Neural cell (in vitro differentiated cells): Measurements from ENCODE around the gene ZBTB7C. TPM values are rescaled to one million over a fixed set of nuclear protein-coding genes. Genes with fewer than 3 reads are reported as not detected.

Source experiments
- H2AFZ ChIP-seq: fragments of 200-600, 300-800 bp; sonication (generic), shearing (Covaris generic); 2 replicates; pipeline ENCODE4 v1.6.0; 2014; ENCODE audit warnings: low read depth, mild to moderate bottlenecking, antibody characterized with exemption, low read length, moderate library complexity
- H3F3A ChIP-seq: fragments of 200-600 bp; shearing (Covaris generic); 2 replicates; pipeline ENCODE4 v1.6.1; 2016; ENCODE audit warnings: mild to moderate bottlenecking, moderate library complexity, mixed read lengths, antibody characterized with exemption, low read length; ENCODE audit not compliant: insufficient read depth, poor library complexity, severe bottlenecking
- H3K27ac ChIP-seq: fragments of 200-600, 300-800 bp; sonication (generic), shearing (Covaris generic); 2 replicates; pipeline ENCODE4 v1.5.1; 2014; ENCODE audit warnings: mild to moderate bottlenecking, low read length, moderate library complexity
- H3K27me3 ChIP-seq: fragments of 300-800, 200-600 bp; sonication (generic), shearing (Covaris generic); 2 replicates; pipeline ENCODE4 v1.6.0; 2014; ENCODE audit warnings: mild to moderate bottlenecking, low read depth, low read length, moderate library complexity; ENCODE audit not compliant: insufficient read depth
- H3K36me3 ChIP-seq: fragments of 300-800, 200-600 bp; sonication (generic), shearing (Covaris generic); 2 replicates; pipeline ENCODE4 v1.5.1; 2014; ENCODE audit warnings: mild to moderate bottlenecking, antibody characterized with exemption, low read length, moderate library complexity; ENCODE audit not compliant: insufficient read depth
- H3K4me2 ChIP-seq: fragments of 300-800, 200-600 bp; sonication (generic), shearing (Covaris generic); 2 replicates; pipeline ENCODE4 v1.6.0; 2014; ENCODE audit warnings: mild to moderate bottlenecking, low read length
- H3K4me3 ChIP-seq: fragments of 300-800, 200-600 bp; sonication (generic), shearing (Covaris generic); 2 replicates; pipeline ENCODE4 v1.5.1; 2014; ENCODE audit warnings: mild to moderate bottlenecking, low read length, moderate library complexity
- H3K79me2 ChIP-seq: fragments of 200-600 bp; shearing (Covaris generic); replicated peaks from 2 replicates; pipeline ENCODE4 v1.6.0; 2014; ENCODE audit warnings: mild to moderate bottlenecking, low read length, moderate library complexity; ENCODE audit not compliant: insufficient read depth
- H3K9ac ChIP-seq: fragments of 300-800, 200-600 bp; sonication (generic), shearing (Covaris generic); 2 replicates; pipeline ENCODE4 v1.6.1; 2016; ENCODE audit warnings: mild to moderate bottlenecking, low read length, mixed read lengths
- H3K9me2 ChIP-seq: fragments of 200-600 bp; shearing (Covaris generic); 2 replicates; pipeline ENCODE4 v1.6.1; 2016; ENCODE audit warnings: mild to moderate bottlenecking, low read length, mixed read lengths; ENCODE audit not compliant: insufficient read depth
- H3K9me3 ChIP-seq: fragments of 200-600, 300-800 bp; sonication (generic), shearing (Covaris generic); 2 replicates; pipeline ENCODE4 v1.6.1; 2016; ENCODE audit warnings: mild to moderate bottlenecking, mixed run types, low read length, moderate library complexity, mixed read lengths
- H4K20me1 ChIP-seq: fragments of 200-600 bp; shearing (Covaris generic); 2 replicates; pipeline ENCODE4 v1.6.1; 2016; ENCODE audit warnings: mild to moderate bottlenecking, mixed run types; ENCODE audit not compliant: insufficient read depth
- EP300 ChIP-seq: fragments of 450-650 bp; conservative IDR thresholded peaks from 2 replicates; pipeline ENCODE4 v1.6.1; 2014; ENCODE audit warnings: antibody characterized with exemption, mild to moderate bottlenecking, moderate library complexity; ENCODE audit not compliant: poor library complexity, severe bottlenecking
- EZH2 ChIP-seq: fragments of 200-600, 300-800 bp; shearing (Covaris generic), sonication (generic); IDR thresholded peaks from 2 replicates; pipeline ENCODE4 v1.6.1; 2014; ENCODE audit warnings: antibody characterized with exemption, low read length, borderline replicate concordance, mild to moderate bottlenecking; ENCODE audit not compliant: insufficient read depth, poor library complexity, severe bottlenecking
- MXI1 ChIP-seq: fragments of 450-650 bp; conservative IDR thresholded peaks from 2 replicates; pipeline ENCODE4 v1.6.1; 2014; ENCODE audit warnings: antibody characterized with exemption, mild to moderate bottlenecking; ENCODE audit not compliant: poor library complexity, severe bottlenecking
- POLR2AphosphoS5 ChIP-seq: IDR thresholded peaks from 2 replicates; pipeline ENCODE4 v1.6.1; 2012
- RAD21 ChIP-seq: fragments of 450-650 bp; conservative IDR thresholded peaks from 2 replicates; pipeline ENCODE4 v1.6.1; 2014; ENCODE audit warnings: antibody characterized with exemption, mild to moderate bottlenecking, moderate library complexity
- SMC3 ChIP-seq: fragments of 450-650 bp; conservative IDR thresholded peaks from 2 replicates; pipeline ENCODE4 v1.6.1; 2014; ENCODE audit warnings: antibody characterized with exemption, mild to moderate bottlenecking, moderate library complexity; ENCODE audit not compliant: poor library complexity
- TAF1 ChIP-seq: IDR thresholded peaks from 2 replicates; pipeline ENCODE4 v1.6.1; 2012; ENCODE audit warnings: low read depth
- polyA minus RNA-seq: library from RNA; depleted of rRNA, polyadenylated mRNA; stranded (reverse); fragments of >200 nt; gene quantifications from 2 replicates; pipeline ENCODE4 v1.2.3, GENCODE V29; 2014
- polyA plus RNA-seq: library from polyadenylated mRNA; depleted of rRNA; stranded (reverse); fragments of >200 nt; gene quantifications from 2 replicates; pipeline ENCODE4 v1.2.3, GENCODE V29; 2014
- TF ChIP-seq, protein P1 (sequence below): fragments of 450-650 bp; IDR thresholded peaks from 2 replicates; pipeline ENCODE4 v1.5.1; 2014; ENCODE audit warnings: antibody characterized with exemption, mild to moderate bottlenecking, moderate library complexity; ENCODE audit not compliant: poor library complexity, severe bottlenecking
- TF ChIP-seq, protein P2 (sequence below): IDR thresholded peaks from 2 replicates; pipeline ENCODE4 v1.6.1; 2012; ENCODE audit warnings: borderline replicate concordance

Gene ZBTB7C
- polyA plus RNA-seq (2.4 and 6.5 TPM in 2 replicates), polyA minus RNA-seq (11.7 and 14.6 TPM in 2 replicates)

GRCh38 chr18:48408727-48409590 lies at the start of gene ZBTB7C:
TSS of gene ZBTB7C (minus strand) at chr18:48409383.
- Histone ChIP-seq H3K4me3 (peak within 1 kb of the TSS; percentile 87), H3K36me3 (no peaks in the 10 kb centered on the region), H3K27me3 (peaks cover 47% of the 10 kb centered on the region), H3F3A (no peaks in the 10 kb centered on the region), H3K79me2 (no peaks in the 10 kb centered on the region), H2AFZ (peak within 1 kb of the TSS; percentile 58), H3K9me3 (no peaks in the 10 kb centered on the region), H3K9ac (peak within 1 kb of the TSS; percentile 66), H4K20me1 (no peaks in the 10 kb centered on the region), H3K27ac (no peak within 1 kb of the TSS), H3K9me2 (no peaks in the 10 kb centered on the region), H3K4me2 (peak within 1 kb of the TSS; percentile 88)
- TF ChIP-seq, protein P1, sequence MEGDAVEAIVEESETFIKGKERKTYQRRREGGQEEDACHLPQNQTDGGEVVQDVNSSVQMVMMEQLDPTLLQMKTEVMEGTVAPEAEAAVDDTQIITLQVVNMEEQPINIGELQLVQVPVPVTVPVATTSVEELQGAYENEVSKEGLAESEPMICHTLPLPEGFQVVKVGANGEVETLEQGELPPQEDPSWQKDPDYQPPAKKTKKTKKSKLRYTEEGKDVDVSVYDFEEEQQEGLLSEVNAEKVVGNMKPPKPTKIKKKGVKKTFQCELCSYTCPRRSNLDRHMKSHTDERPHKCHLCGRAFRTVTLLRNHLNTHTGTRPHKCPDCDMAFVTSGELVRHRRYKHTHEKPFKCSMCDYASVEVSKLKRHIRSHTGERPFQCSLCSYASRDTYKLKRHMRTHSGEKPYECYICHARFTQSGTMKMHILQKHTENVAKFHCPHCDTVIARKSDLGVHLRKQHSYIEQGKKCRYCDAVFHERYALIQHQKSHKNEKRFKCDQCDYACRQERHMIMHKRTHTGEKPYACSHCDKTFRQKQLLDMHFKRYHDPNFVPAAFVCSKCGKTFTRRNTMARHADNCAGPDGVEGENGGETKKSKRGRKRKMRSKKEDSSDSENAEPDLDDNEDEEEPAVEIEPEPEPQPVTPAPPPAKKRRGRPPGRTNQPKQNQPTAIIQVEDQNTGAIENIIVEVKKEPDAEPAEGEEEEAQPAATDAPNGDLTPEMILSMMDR, result no peak
- peak; percentile 51 for TF ChIP-seq MXI1
- TF ChIP-seq RAD21, result no peak
- no peak for TF ChIP-seq EZH2
- TF ChIP-seq SMC3, result no peak

DNA sequence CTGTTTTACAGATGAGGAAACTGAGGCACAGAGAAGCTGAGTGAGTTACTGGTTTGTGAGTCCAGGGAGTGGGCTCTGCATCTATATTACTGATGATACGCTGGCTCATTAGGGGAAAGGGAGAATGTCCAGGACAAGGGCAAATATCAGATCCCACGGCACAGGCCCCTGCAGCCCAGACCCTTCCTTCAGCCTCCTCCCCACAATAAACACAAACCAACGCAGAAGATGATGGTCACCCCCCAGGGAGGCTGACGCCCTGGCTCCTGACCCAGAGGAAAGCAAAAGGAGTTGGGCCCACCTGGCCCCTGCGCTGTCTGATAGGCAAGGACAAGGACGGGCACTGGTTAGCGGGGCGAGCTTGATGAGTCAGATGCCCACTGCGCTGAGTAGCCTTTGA lies 47.7 kb upstream of the ZBTB7C start:
- Histone ChIP-seq H4K20me1 (no peaks in the 10 kb centered on the region), H3K79me2 (no peaks in the 10 kb centered on the region), H3K27me3 (no peaks in the 10 kb centered on the region), H3F3A (no peaks in the 10 kb centered on the region), H3K4me2 (no peak overlapping the region), H3K36me3 (no peaks in the 10 kb centered on the region), H3K9me3 (no peaks in the 10 kb centered on the region), H2AFZ (no peak overlapping the region), H3K27ac (no peak overlapping the region), H3K9ac (no peak overlapping the region), H3K9me2 (no peaks in the 10 kb centered on the region), H3K4me3 (no peak overlapping the region)
- TF ChIP-seq MXI1 (no peak), EZH2 (no peak), SMC3 (no peak), POLR2AphosphoS5 (no peak), RAD21 (no peak), EP300 (no peak), TAF1 (no peak)
- TF ChIP-seq, protein P1, result no peak
- TF ChIP-seq, protein P2, sequence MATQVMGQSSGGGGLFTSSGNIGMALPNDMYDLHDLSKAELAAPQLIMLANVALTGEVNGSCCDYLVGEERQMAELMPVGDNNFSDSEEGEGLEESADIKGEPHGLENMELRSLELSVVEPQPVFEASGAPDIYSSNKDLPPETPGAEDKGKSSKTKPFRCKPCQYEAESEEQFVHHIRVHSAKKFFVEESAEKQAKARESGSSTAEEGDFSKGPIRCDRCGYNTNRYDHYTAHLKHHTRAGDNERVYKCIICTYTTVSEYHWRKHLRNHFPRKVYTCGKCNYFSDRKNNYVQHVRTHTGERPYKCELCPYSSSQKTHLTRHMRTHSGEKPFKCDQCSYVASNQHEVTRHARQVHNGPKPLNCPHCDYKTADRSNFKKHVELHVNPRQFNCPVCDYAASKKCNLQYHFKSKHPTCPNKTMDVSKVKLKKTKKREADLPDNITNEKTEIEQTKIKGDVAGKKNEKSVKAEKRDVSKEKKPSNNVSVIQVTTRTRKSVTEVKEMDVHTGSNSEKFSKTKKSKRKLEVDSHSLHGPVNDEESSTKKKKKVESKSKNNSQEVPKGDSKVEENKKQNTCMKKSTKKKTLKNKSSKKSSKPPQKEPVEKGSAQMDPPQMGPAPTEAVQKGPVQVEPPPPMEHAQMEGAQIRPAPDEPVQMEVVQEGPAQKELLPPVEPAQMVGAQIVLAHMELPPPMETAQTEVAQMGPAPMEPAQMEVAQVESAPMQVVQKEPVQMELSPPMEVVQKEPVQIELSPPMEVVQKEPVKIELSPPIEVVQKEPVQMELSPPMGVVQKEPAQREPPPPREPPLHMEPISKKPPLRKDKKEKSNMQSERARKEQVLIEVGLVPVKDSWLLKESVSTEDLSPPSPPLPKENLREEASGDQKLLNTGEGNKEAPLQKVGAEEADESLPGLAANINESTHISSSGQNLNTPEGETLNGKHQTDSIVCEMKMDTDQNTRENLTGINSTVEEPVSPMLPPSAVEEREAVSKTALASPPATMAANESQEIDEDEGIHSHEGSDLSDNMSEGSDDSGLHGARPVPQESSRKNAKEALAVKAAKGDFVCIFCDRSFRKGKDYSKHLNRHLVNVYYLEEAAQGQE, result no peak
